Gastrocnemius medialis (tissue), 4 donors: ENCODE results near the gene GRB2. TPM values are rescaled to one million over a fixed set of nuclear protein-coding genes. Genes with fewer than 3 reads are reported as not detected.
A peak's percentile ranks its signal among the peaks of the same experiment; 100 is the strongest.

Experiments used
- ATAC-seq, 2 donors: fragments of 150-250 bp; one replicate each; pipeline ENCODE4 v1.9.1; 2016
- DNase-seq, 2 donors: peaks; one replicate each; pipeline ENCODE4 v3.0.0-alpha.2; 2019
- H3K27ac ChIP-seq, 4 donors: fragments of 200-600 bp; sonication (generic); 1 replicate in 1 of 4; 2 replicates in 3 of 4; pipeline ENCODE4 v1.5.1; 2016 to 2018; ENCODE audit warnings: mild to moderate bottlenecking in 2 of 4, moderate library complexity in 1 of 4
- H3K27me3 ChIP-seq, 3 donors: fragments of 200-600 bp; sonication (generic) in 2 of 3; 1 replicate in 1 of 3; 2 replicates in 2 of 3; pipeline versions ENCODE4 v1.5.1 to v1.6.0; 2016 to 2019; ENCODE audit warnings: mild to moderate bottlenecking in 1 of 3, moderate library complexity in 1 of 3
- H3K36me3 ChIP-seq, 2 donors: fragments of 200-600 bp; sonication (generic) in 1 of 2; one replicate each; pipeline ENCODE4 v1.5.1; 2017 to 2018
- H3K4me1 ChIP-seq, 2 donors: fragments of 200-600 bp; sonication (generic) in 1 of 2; one replicate each; pipeline ENCODE4 v1.5.1; 2016 to 2017; ENCODE audit warnings: mild to moderate bottlenecking in 2 of 2
- H3K4me3 ChIP-seq, 4 donors: fragments of 200-600 bp; sonication (generic) in 3 of 4; 1 replicate in 1 of 4; 2 replicates in 3 of 4; pipeline ENCODE4 v1.5.1; 2016 to 2019; ENCODE audit warnings: mild to moderate bottlenecking in 2 of 4
- H3K9me3 ChIP-seq, 3 donors: fragments of 200-600 bp; sonication (generic) in 2 of 3; 1 replicate in 1 of 3; 2 replicates in 2 of 3; pipeline ENCODE4 v1.5.1; 2016 to 2019
- CTCF ChIP-seq, 5 experiments: fragments of 450-650 bp in 3 of 5; fragments of 200-600 bp in 2 of 5; sonication (generic) in 2 of 5; IDR thresholded peaks in 4 of 5; conservative IDR thresholded peaks in 1 of 5; 1 replicate in 4 of 5; 2 replicates in 1 of 5; pipeline ENCODE4 v1.5.1; 2016 to 2019; ENCODE audit warnings: antibody characterized with exemption in 5 of 5, mild to moderate bottlenecking in 3 of 5, moderate library complexity in 3 of 5
- POLR2A ChIP-seq, 2 donors: fragments of 450-650 bp; IDR thresholded peaks; one replicate each; pipeline ENCODE4 v1.6.1; 2017; ENCODE audit warnings: antibody characterized with exemption in 2 of 2, mild to moderate bottlenecking in 2 of 2, moderate library complexity in 2 of 2
- in situ Hi-C, 4 donors: fragments of 200-750 bp; cut with MboI; loops; one replicate each; pipeline versions ENCODE4 v1.15.0 to v1.8.0; 2017; ENCODE audit warnings: low sequenced_read_pairs in 4 of 4
- intact Hi-C: fragments of 100-400 bp; cut with DNase I; formaldehyde crosslinking; loops from one replicate; pipeline ENCODE4 v1.15.1; 2023; ENCODE audit warnings: low total_unique reads
- total RNA-seq, 4 donors: library from RNA; depleted of rRNA; stranded (reverse); fragments of >200 nt; gene quantifications; one replicate each; pipeline versions ENCODE4 v1.1.0 to v1.2.3, GENCODE V29; 2016

Gene GRB2
- total RNA-seq, 4 donors from 2014 or later = 41.7 to 88.5 (median 68.8) TPM

- TF ChIP-seq CTCF (IDR thresholded peaks at IDR 0.05 in 4 of 5, conservative IDR thresholded peaks at IDR 0.05 in 1 of 5) (no peak), POLR2A (IDR thresholded peaks at IDR 0.05) (no peak)
- ATAC-seq (no peak), DNase-seq (no peak)
- Histone ChIP-seq H3K27ac (no peak overlapping the region), H3K4me3 (no peak overlapping the region), H3K9me3 (no peaks in the 10 kb centered on the region), H3K27me3 (no peaks in the 10 kb centered on the region), H3K36me3 (no peaks in the 10 kb centered on the region), H3K4me1 (peaks cover 9 to 16% of the 10 kb centered on the region in 2 donors)
- in situ Hi-C loops = loop anchor here in 3 of 4 donors (5.0 to 10.0 kb wide), 3 partner anchors 78 to 85 kb away; no protein-coding TSS in a partner anchor
- intact Hi-C loops = no loop called here
Observed at GRCh38 chr17:75410141-75410540, 4.7 kb upstream of the GRB2 start.

GRCh38 chr17:75407655-75408352 lies 2.3 kb upstream of the GRB2 start:
- TF ChIP-seq POLR2A (IDR thresholded peaks at IDR 0.05) (no peak), CTCF (IDR thresholded peaks at IDR 0.05 in 4 of 5, conservative IDR thresholded peaks at IDR 0.05 in 1 of 5) (no peak)

GRCh38 chr17:75406222-75406615 lies 741 bp upstream of the GRB2 start:
- H3K9me3 ChIP-seq = no peaks in the 10 kb centered on the region
- no peak for TF ChIP-seq CTCF (IDR thresholded peaks at IDR 0.05 in 4 of 5, conservative IDR thresholded peaks at IDR 0.05 in 1 of 5)
- TF ChIP-seq POLR2A (IDR thresholded peaks at IDR 0.05) = no peak
- peak overlapping the region; percentile 69 to 96 (median 87) for H3K4me3 ChIP-seq
- peaks cover 30 to 34% of the 10 kb centered on the region in 2 donors for H3K4me1 ChIP-seq
- peak overlapping the region; percentile 91 to 95 (median 92) for H3K27ac ChIP-seq
- no peaks in the 10 kb centered on the region for H3K27me3 ChIP-seq
- no peak for DNase-seq
- intact Hi-C loops = no loop called here
- in situ Hi-C loops = loop anchor here in 1 of 4 donors (5.0 kb wide), 1 partner anchor 79 kb away; no protein-coding TSS in a partner anchor
- no peaks in the 10 kb centered on the region for H3K36me3 ChIP-seq
- ATAC-seq = peak; percentile 8 to 14

More at GRCh38 chr17:75407655-75408352, 2.3 kb upstream of the GRB2 start:
- Histone ChIP-seq H3K36me3 (no peaks in the 10 kb centered on the region), H3K27ac (no peak overlapping the region), H3K27me3 (no peaks in the 10 kb centered on the region), H3K4me3 (no peak overlapping the region), H3K9me3 (no peaks in the 10 kb centered on the region), H3K4me1 (peaks cover 20 to 33% of the 10 kb centered on the region in 2 donors)
- ATAC-seq (no peak), DNase-seq (no peak)
- intact Hi-C loops (loop anchor here (1.0 kb wide), 1 partner anchor 84 kb away; no protein-coding TSS in a partner anchor), in situ Hi-C loops (loop anchor here in 1 of 4 donors (5.0 kb wide), 1 partner anchor 81 kb away; no protein-coding TSS in a partner anchor)

GRCh38 chr17:75404731-75405364 lies 630 bp downstream of the GRB2 start:
- Histone ChIP-seq H3K4me1 (peaks cover 30 to 34% of the 10 kb centered on the region in 2 donors), H3K27ac (peak overlapping the region; percentile 91 to 95 (median 92))
- intact Hi-C loops = loop anchor here (1.0 kb wide), 3 partner anchors 11 to 116 kb away; partner anchors contain the start of gene SLC25A19

More at GRCh38 chr17:75404731-75405364, 630 bp downstream of the GRB2 start:
- DNase-seq (peak in 1 of 2 donors; percentile 26), ATAC-seq (peak; percentile 41 to 43)
- H3K27me3 ChIP-seq = no peaks in the 10 kb centered on the region
- H3K4me3 ChIP-seq = peak overlapping the region; percentile 80 to 96 (median 91)
- in situ Hi-C loops = loop anchor here in 1 of 4 donors (5.0 kb wide), 1 partner anchor 78 kb away; no protein-coding TSS in a partner anchor
- TF ChIP-seq CTCF (IDR thresholded peaks at IDR 0.05 in 4 of 5, conservative IDR thresholded peaks at IDR 0.05 in 1 of 5) = peak in 1 of 5 experiments; percentile 9
- TF ChIP-seq POLR2A (IDR thresholded peaks at IDR 0.05) = no peak
- no peaks in the 10 kb centered on the region for H3K9me3 ChIP-seq
- H3K36me3 ChIP-seq = no peaks in the 10 kb centered on the region
